NB4 (cell line): ENCODE results near the gene ESR1.

ENCODE experiments used
- DNase-seq: peaks from one replicate; pipeline ENCODE4 v3.0.0; 2010; ENCODE audit warnings: low read depth
- H3K4me3 ChIP-seq: one replicate; pipeline ENCODE4 v1.5.1; 2011; ENCODE audit warnings: mild to moderate bottlenecking, low read depth, low read length, moderate library complexity
- MYC ChIP-seq: IDR thresholded peaks from 2 replicates; pipeline ENCODE4 v1.6.1; 2011; ENCODE audit warnings: low read depth, low read length
- POLR2A ChIP-seq: IDR thresholded peaks from 2 replicates; pipeline ENCODE4 v1.6.1; 2011; ENCODE audit warnings: mild to moderate bottlenecking; ENCODE audit not compliant: insufficient read length; ENCODE audit errors: extremely low read depth
- TF ChIP-seq, protein P1 (sequence below): IDR thresholded peaks from one replicate; pipeline ENCODE4 v1.5.1; 2012; ENCODE audit warnings: low read depth, low read length
- TF ChIP-seq, protein P2 (sequence below): IDR thresholded peaks from 2 replicates; pipeline ENCODE4 v1.6.1; 2011; ENCODE audit warnings: low read depth, low read length

The ESR1 gene

DNA sequence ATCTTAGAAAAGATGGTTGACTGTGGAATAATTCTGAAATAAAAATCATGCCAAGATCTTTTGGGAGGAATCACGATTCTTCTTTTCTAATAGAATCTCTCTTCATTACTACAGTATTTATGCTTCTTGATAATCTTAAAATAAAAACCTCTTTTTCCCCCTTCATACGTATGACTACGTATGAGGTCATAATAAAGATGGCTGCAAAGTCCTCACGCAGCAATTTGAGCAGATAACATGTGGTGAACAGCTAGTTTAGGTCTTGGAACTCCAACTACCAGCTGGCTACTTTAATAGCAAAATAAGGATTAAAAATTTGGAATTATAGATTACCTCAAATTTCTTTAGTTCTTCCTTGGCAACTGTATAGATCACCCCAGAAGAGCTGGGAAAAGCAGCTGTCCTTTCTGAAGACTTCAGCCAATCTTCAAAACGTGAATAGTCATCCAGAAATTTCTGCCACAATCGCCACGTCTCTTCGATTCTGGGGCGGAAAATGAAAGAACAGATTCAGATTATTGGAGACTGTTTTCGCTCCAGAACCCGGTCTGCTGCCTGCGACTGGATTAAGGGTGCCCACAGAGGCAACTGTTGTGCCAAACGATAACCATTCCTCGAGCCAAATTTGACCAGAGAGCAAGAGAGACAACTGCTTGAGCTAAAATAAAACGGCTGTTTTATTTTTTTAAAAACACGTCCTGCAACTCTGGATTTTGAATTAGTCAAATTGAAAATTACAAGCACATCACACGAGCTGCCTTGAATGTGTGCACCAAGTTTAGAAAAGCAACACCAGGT lies 347.3 kb downstream of the ESR1 start:
- no peak for DNase-seq
- TF ChIP-seq, protein P1, sequence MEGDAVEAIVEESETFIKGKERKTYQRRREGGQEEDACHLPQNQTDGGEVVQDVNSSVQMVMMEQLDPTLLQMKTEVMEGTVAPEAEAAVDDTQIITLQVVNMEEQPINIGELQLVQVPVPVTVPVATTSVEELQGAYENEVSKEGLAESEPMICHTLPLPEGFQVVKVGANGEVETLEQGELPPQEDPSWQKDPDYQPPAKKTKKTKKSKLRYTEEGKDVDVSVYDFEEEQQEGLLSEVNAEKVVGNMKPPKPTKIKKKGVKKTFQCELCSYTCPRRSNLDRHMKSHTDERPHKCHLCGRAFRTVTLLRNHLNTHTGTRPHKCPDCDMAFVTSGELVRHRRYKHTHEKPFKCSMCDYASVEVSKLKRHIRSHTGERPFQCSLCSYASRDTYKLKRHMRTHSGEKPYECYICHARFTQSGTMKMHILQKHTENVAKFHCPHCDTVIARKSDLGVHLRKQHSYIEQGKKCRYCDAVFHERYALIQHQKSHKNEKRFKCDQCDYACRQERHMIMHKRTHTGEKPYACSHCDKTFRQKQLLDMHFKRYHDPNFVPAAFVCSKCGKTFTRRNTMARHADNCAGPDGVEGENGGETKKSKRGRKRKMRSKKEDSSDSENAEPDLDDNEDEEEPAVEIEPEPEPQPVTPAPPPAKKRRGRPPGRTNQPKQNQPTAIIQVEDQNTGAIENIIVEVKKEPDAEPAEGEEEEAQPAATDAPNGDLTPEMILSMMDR = no peak
- TF ChIP-seq POLR2A (no peak), MYC (no peak)
- TF ChIP-seq, protein P2, sequence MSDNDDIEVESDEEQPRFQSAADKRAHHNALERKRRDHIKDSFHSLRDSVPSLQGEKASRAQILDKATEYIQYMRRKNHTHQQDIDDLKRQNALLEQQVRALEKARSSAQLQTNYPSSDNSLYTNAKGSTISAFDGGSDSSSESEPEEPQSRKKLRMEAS = no peak
- no peak overlapping the region for H3K4me3 ChIP-seq

DNA sequence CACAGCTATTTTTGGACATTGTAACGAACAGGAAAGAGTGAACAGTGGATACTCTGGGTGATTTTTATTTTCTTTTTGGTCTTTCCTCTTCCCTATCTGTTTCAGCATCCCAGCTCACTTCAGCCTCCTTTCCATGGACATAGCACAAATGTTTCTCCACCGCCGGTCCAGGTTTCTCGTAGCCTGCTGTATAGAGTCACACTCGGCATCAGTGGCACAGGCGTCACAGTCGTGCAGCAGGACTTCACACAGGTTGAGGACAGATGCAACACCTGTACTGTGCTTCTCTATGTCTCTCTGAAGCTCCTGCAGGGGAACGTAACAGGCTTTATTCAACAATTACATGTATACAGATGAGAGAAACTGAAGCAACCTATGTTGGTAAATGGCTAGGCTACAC lies 348.3 kb downstream of the ESR1 start:
- H3K4me3 ChIP-seq = no peak overlapping the region
- no peak for DNase-seq
- TF ChIP-seq MYC (no peak), POLR2A (no peak)
- TF ChIP-seq, protein P2 = no peak
- TF ChIP-seq, protein P1 = no peak

DNA sequence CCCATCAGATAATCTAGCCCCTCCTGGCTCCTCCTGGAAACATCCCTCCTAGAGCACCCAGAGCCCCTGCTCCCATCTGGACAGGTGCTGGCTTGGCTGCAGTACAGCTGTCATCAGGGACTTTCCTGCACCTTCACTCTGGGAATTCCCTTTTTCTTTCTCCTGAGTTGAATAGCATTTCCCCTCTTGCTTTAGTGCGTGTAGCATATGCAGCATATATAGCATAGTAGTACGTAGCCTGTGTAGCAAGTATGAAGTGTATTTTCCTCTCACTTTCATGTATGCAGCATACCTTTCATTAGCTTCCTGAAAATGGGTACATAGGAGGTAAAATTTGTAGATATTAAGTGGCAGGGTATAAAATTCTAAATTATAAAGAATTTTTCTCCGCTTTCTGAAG lies 352.9 kb downstream of the ESR1 start:
- TF ChIP-seq, protein P2 = no peak
- TF ChIP-seq POLR2A = no peak
- TF ChIP-seq, protein P1 = no peak
- no peak for TF ChIP-seq MYC
- H3K4me3 ChIP-seq = no peak overlapping the region
- no peak for DNase-seq

DNA sequence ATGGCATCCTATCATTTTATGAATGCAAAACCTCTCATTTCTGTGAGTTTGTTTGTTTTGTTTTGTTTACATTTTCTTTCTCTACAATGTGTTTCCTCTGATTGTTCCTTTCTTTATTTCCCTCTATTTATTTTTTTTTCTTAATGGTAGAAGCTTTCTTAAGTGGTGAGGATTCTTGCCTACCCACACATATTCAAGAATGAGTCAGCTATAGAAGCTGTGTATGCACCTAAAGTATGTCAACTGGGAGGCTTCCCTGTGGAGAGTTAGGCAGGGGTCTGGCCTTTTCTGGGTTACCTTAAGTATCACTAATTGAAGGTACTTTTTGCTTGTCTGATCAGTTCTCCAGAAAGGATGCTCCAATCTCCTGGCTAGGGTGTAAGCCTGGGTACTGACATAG lies 354.0 kb downstream of the ESR1 start:
- DNase-seq = no peak
- TF ChIP-seq, protein P2 = no peak
- no peak for TF ChIP-seq POLR2A
- no peak for TF ChIP-seq MYC
- TF ChIP-seq, protein P1 = no peak
- H3K4me3 ChIP-seq = no peak overlapping the region

DNA sequence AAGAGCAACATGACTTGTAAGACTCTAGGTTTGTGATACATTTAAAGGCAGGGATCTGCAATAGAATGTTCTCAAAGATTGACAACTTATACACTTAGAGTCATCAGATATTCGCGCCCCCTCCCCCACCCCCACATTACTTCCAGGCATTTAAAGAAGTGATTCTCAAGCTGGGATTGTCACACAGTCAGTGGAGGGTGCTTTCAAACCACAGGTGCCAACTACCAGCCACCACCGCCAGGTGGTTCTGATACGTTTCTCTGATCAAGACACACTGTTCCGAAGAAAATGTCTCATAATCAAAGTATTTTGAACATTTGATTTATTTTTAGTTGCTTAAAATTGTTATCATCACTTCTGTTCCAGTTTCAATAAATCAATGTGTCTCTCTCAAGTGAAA lies 357.5 kb downstream of the ESR1 start:
- TF ChIP-seq, protein P1 = no peak
- TF ChIP-seq MYC = no peak
- TF ChIP-seq, protein P2 = no peak
- no peak for TF ChIP-seq POLR2A
- no peak for DNase-seq
- H3K4me3 ChIP-seq = no peak overlapping the region
